Immature natural killer cell (primary cell): ENCODE data around the gene NYAP2. TPM values are rescaled to one million over a fixed set of nuclear protein-coding genes. Genes with fewer than 3 reads are reported as not detected.

Source experiments
- DNase-seq, 3 donors: peaks; one replicate each; pipeline ENCODE4 v3.0.0; 2022; ENCODE audit warnings: mixed read lengths in 1 of 3
- H3K27ac Mint-ChIP-seq, 6 donors: one replicate each; pipeline ENCODE4 v1.8.0; 2020; ENCODE audit warnings: mixed read lengths in 6 of 6, mild to moderate bottlenecking in 5 of 6, inconsistent platforms in 4 of 6, moderate library complexity in 3 of 6
- H3K27me3 Mint-ChIP-seq, 3 donors: one replicate each; pipeline ENCODE4 v1.8.0; 2020 to 2021; ENCODE audit warnings: low read depth in 3 of 3, mild to moderate bottlenecking in 3 of 3, mixed read lengths in 3 of 3, moderate library complexity in 3 of 3, inconsistent platforms in 1 of 3
- H3K36me3 Mint-ChIP-seq, 3 donors: one replicate each; pipeline ENCODE4 v1.8.0; 2020; ENCODE audit warnings: mixed read lengths in 3 of 3, inconsistent platforms in 2 of 3, mild to moderate bottlenecking in 2 of 3
- H3K4me1 Mint-ChIP-seq, 2 donors: one replicate each; pipeline ENCODE4 v1.8.0; 2020; ENCODE audit warnings: inconsistent platforms in 2 of 2, mild to moderate bottlenecking in 2 of 2, mixed read lengths in 2 of 2, moderate library complexity in 1 of 2
- H3K4me3 Mint-ChIP-seq, 5 donors: one replicate each; pipeline ENCODE4 v1.8.0; 2020; ENCODE audit warnings: mild to moderate bottlenecking in 5 of 5, mixed read lengths in 5 of 5, inconsistent platforms in 3 of 5, moderate library complexity in 3 of 5
- H3K9me3 Mint-ChIP-seq, 6 donors: one replicate each; pipeline ENCODE4 v1.8.0; 2020; ENCODE audit warnings: mild to moderate bottlenecking in 6 of 6, mixed read lengths in 6 of 6, inconsistent platforms in 4 of 6, moderate library complexity in 3 of 6
- polyA plus RNA-seq, 3 donors: library from polyadenylated mRNA; unstranded; fragments of 300-500 nt; fragmentation: Illumina TruSeq; gene quantifications; one replicate each; pipeline ENCODE4 v1.2.3, GENCODE V29; 2021

The NYAP2 gene
- polyA plus RNA-seq, 3 donors from 2014 or later, result not detected

DNA sequence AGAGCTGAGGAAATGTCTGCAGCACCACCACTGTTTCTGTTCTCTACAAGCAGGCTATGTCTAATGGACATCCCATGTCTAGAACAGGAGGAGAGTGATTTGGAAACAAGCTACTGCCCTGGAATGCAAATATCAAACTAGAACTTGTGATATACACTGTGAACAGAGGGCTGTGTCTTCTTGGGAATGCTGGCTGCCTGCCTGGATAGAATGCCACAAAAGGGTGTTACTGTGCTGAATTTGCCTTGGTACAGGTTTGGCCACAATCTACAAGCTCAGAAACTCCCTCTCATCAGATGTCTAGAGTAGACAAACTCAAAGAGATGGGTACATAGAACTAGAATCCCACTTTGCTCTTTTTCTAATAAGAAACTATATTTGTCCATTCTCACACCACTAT, 170.5 kb downstream of the NYAP2 start:
- H3K4me3 Mint-ChIP-seq, result no peak overlapping the region
- peaks cover 0 to 3% (median 0%) of the 10 kb centered on the region in 3 donors for H3K36me3 Mint-ChIP-seq
- DNase-seq, result no peak
- peaks cover 0 to 7% (median 0%) of the 10 kb centered on the region in 6 donors for H3K9me3 Mint-ChIP-seq
- H3K27ac Mint-ChIP-seq, result no peak overlapping the region
- peaks cover under 1 to 5% (median 5%) of the 10 kb centered on the region in 3 donors for H3K27me3 Mint-ChIP-seq
- H3K4me1 Mint-ChIP-seq, result no peaks in the 10 kb centered on the region

GRCh38 chr2:225573603-225574002, 174.1 kb downstream of the NYAP2 start:
- H3K27me3 Mint-ChIP-seq, result peaks cover 1 to 5% (median 2%) of the 10 kb centered on the region in 3 donors
- H3K36me3 Mint-ChIP-seq, result peaks cover 0 to 3% (median 0%) of the 10 kb centered on the region in 3 donors
- H3K27ac Mint-ChIP-seq, result no peak overlapping the region
- H3K9me3 Mint-ChIP-seq, result peaks cover 0 to 7% (median 0%) of the 10 kb centered on the region in 6 donors
- no peak for DNase-seq
- H3K4me1 Mint-ChIP-seq, result no peaks in the 10 kb centered on the region
- H3K4me3 Mint-ChIP-seq, result no peak overlapping the region

GRCh38 chr2:225574582-225575138, 175.2 kb downstream of the NYAP2 start:
- Mint-ChIP-seq H3K27ac (no peak overlapping the region), H3K9me3 (peaks cover 0 to 7% (median 0%) of the 10 kb centered on the region in 6 donors), H3K36me3 (peaks cover 0 to 3% (median 0%) of the 10 kb centered on the region in 3 donors), H3K4me1 (no peaks in the 10 kb centered on the region), H3K27me3 (peaks cover 2 to 5% (median 4%) of the 10 kb centered on the region in 3 donors), H3K4me3 (no peak overlapping the region)
- no peak for DNase-seq

DNA sequence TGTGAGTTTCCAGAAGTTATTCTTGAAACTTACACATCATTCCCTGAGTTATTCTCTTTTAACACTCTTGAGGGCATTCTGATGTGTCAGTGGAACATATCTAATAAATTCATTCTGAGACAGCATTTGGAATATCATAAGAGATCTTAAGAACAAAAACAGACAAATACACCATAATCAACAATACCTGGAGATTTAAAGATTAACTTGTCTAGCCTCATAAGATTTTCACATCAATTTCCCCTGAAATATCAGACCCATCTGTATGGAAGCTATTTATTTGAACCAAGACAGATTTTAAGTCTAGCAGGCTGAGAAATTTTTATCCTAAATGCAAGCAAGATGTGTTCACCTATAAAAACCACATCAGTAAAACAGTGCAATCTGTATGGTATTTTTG, 181.6 kb downstream of the NYAP2 start:
- no peaks in the 10 kb centered on the region for H3K9me3 Mint-ChIP-seq
- no peak overlapping the region for H3K4me3 Mint-ChIP-seq
- H3K4me1 Mint-ChIP-seq, result no peaks in the 10 kb centered on the region
- DNase-seq, result no peak
- no peaks in the 10 kb centered on the region for H3K36me3 Mint-ChIP-seq
- H3K27ac Mint-ChIP-seq, result no peak overlapping the region
- peaks cover 1 to 2% (median 2%) of the 10 kb centered on the region in 3 donors for H3K27me3 Mint-ChIP-seq

GRCh38 chr2:225581906-225582305, 182.4 kb downstream of the NYAP2 start:
- H3K4me1 Mint-ChIP-seq, result no peaks in the 10 kb centered on the region
- no peak overlapping the region for H3K27ac Mint-ChIP-seq
- no peaks in the 10 kb centered on the region for H3K9me3 Mint-ChIP-seq
- DNase-seq, result no peak
- peaks cover 1 to 2% (median 2%) of the 10 kb centered on the region in 3 donors for H3K27me3 Mint-ChIP-seq
- H3K36me3 Mint-ChIP-seq, result no peaks in the 10 kb centered on the region
- no peak overlapping the region for H3K4me3 Mint-ChIP-seq

DNA sequence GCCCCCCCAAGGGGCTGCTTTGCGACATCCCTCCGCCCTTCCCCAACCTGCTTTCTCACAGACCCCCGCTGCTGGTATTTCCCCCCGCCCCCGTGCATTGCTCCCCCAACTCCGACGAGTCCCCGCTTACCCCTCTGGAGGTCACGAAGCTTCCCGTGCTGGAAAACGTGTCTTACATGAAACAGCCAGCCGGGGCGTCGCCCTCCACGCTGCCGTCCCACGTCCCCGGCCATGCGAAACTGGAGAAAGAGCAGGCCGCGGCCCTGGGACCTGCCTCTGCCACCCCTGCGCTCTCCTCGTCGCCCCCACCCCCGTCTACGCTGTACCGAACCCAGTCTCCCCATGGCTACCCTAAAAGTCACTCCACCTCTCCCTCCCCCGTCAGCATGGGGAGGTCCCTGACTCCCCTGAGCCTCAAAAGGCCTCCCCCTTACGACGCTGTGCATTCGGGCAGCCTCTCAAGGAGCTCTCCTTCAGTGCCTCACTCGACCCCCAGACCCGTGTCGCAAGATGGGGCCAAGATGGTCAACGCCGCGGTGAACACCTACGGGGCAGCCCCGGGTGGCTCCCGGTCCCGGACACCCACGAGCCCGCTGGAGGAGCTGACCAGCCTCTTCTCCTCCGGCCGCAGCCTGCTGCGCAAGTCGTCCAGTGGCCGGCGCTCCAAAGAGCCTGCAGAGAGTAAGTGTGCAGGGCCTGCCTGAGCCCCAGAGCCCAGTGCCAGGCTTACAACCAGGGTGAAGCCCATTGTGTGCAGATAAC, 183.0 kb downstream of the NYAP2 start:
- no peak for DNase-seq
- Mint-ChIP-seq H3K4me1 (no peaks in the 10 kb centered on the region), H3K36me3 (no peaks in the 10 kb centered on the region), H3K4me3 (no peak overlapping the region), H3K27me3 (peaks cover 1 to 5% (median 2%) of the 10 kb centered on the region in 3 donors), H3K27ac (no peak overlapping the region), H3K9me3 (no peaks in the 10 kb centered on the region)

DNA sequence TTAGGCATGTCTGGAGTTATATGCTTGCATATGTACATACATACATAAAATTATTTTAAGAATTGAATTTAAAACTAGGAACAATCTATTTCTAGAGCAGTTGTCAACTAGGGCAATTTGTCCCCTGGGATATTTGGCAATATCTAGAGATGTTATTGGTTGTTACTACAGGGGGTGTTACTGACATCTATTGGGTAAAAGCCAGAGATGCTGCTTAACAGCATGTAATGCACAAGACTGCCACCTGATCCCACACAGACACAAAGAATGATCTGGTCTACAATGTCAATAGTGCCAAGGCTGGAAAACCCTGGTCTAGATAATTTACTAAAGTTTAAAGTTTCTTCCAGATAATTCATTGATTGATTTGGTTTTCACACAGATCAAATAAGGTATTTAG, 185.3 kb downstream of the NYAP2 start:
- Mint-ChIP-seq H3K27ac (no peak overlapping the region), H3K4me3 (no peak overlapping the region), H3K36me3 (no peaks in the 10 kb centered on the region), H3K4me1 (no peaks in the 10 kb centered on the region), H3K27me3 (peaks cover 0 to 2% (median 1%) of the 10 kb centered on the region in 3 donors), H3K9me3 (no peaks in the 10 kb centered on the region)
- no peak for DNase-seq

DNA sequence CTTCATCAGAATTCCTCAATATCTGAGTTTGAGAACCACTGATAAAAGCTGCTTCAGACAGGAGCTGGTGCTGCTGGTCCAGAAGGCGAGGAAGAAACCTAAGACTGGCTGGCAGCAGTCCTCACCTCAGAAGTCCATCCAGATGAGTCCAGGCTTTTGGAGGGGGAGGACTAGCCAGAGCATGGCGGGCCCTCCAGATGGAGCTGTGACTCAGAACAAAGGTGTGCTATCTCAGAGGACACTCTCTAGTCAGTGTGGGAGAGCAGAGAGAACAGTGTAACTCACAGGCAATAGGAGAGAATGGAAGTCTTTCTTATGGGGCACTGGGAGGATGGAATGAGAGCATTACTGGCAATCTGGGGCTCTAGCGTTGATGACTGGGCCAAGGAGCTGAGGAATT, 191.4 kb downstream of the NYAP2 start:
- DNase-seq, result no peak
- no peaks in the 10 kb centered on the region for H3K4me1 Mint-ChIP-seq
- H3K27me3 Mint-ChIP-seq, result peaks cover 0 to 4% (median 3%) of the 10 kb centered on the region in 3 donors
- H3K27ac Mint-ChIP-seq, result no peak overlapping the region
- H3K9me3 Mint-ChIP-seq, result no peaks in the 10 kb centered on the region
- no peaks in the 10 kb centered on the region for H3K36me3 Mint-ChIP-seq
- H3K4me3 Mint-ChIP-seq, result no peak overlapping the region

- Mint-ChIP-seq H3K4me3 (no peak overlapping the region), H3K27me3 (peaks cover 0 to 3% (median 0%) of the 10 kb centered on the region in 3 donors), H3K9me3 (peaks cover 0 to 3% (median 0%) of the 10 kb centered on the region in 6 donors), H3K27ac (no peak overlapping the region), H3K4me1 (no peaks in the 10 kb centered on the region), H3K36me3 (no peaks in the 10 kb centered on the region)
- DNase-seq, result no peak
Measured at GRCh38 chr2:225597911-225598310, 198.4 kb downstream of the NYAP2 start.

DNA sequence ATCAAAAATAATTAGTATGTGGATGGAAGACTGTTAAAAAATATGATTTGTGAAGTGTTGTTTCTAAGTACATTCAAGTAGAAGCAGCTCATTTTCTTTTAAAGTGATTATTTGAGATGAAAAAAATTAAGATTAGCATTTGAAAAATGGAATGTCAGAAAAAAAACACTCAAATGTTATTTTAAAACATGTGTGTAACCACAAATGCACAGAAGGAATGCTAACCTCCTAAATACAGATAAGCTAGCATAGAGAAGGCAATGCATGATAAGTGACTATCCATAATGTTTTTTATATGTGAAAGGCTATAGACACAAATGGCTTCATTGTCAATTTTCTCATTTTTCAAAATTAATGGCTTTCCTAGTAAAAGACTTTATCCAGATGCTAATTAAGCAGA, 198.9 kb downstream of the NYAP2 start:
- Mint-ChIP-seq H3K4me1 (no peaks in the 10 kb centered on the region), H3K27ac (no peak overlapping the region), H3K27me3 (peaks cover 0 to 3% (median 0%) of the 10 kb centered on the region in 3 donors), H3K36me3 (no peaks in the 10 kb centered on the region), H3K9me3 (peaks cover 0 to 3% (median 0%) of the 10 kb centered on the region in 6 donors), H3K4me3 (no peak overlapping the region)
- DNase-seq, result no peak

DNA sequence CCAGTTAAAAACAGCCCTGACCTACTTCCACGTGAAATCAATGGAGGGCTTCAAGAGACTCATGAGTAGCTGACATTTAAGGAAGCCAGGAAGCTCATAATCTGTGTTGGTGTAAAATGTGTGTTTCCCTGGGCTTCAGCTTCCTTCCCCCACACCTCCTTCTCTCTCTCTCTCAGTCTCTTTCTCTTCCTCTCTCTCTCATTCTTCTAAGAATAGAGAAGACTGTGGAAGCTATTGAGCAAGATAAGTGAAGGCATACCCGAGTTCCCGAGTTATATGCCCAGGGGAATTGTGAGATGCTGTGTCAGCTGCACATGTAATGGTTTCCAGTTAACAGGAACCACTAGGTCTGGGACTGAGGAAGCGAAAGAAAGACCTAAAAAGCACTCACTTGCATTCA, 199.4 kb downstream of the NYAP2 start:
- Mint-ChIP-seq H3K4me1 (no peaks in the 10 kb centered on the region), H3K27me3 (peaks cover 0 to 3% (median 0%) of the 10 kb centered on the region in 3 donors), H3K36me3 (no peaks in the 10 kb centered on the region), H3K9me3 (peaks cover 0 to 3% (median 0%) of the 10 kb centered on the region in 6 donors), H3K27ac (no peak overlapping the region), H3K4me3 (no peak overlapping the region)
- no peak for DNase-seq

DNA sequence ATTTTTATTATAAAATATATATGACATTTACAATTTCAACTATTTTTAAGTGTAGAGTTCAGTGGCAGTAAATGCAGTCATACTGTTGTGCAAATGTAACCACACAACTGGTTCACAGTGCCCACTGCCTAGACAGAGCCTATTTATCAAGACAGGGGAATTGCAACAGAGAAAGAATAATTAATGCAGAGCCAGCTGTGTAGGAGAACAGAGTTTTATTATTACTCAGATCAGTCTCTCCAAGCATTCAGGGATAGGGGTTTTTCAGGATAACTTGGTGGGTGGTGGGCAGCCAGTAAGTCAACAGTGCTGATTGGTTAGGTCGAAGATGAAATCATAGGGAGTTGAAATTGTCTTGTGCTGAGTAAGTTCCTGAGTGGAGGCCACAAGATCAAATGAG, 200.3 kb downstream of the NYAP2 start:
- H3K4me3 Mint-ChIP-seq, result no peak overlapping the region
- no peak for DNase-seq
- H3K27ac Mint-ChIP-seq, result no peak overlapping the region
- peaks cover 0 to 3% (median 0%) of the 10 kb centered on the region in 6 donors for H3K9me3 Mint-ChIP-seq
- no peaks in the 10 kb centered on the region for H3K36me3 Mint-ChIP-seq
- H3K27me3 Mint-ChIP-seq, result no peaks in the 10 kb centered on the region
- no peaks in the 10 kb centered on the region for H3K4me1 Mint-ChIP-seq

DNA sequence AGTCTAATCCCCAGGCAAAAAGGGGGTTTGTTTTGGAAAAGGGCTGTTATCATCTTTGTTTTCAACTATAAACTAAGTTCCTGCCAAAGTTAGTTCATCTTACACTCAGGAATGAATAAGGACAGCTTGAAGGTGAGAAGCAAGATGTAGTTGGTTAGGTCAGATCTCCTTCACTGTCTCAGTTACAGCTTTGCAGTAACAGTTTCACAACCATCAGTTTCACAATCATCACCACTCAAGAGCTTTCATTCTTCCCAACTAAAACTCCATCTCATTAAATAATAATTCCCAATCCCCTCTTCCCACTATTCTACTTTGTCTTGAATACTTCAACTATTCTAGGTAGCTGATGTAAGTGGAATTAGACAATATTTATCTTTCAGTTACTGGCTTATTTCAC, 200.9 kb downstream of the NYAP2 start:
- H3K9me3 Mint-ChIP-seq, result peaks cover 0 to 3% (median 0%) of the 10 kb centered on the region in 6 donors
- no peak for DNase-seq
- no peak overlapping the region for H3K27ac Mint-ChIP-seq
- H3K36me3 Mint-ChIP-seq, result no peaks in the 10 kb centered on the region
- no peaks in the 10 kb centered on the region for H3K27me3 Mint-ChIP-seq
- H3K4me1 Mint-ChIP-seq, result no peaks in the 10 kb centered on the region
- H3K4me3 Mint-ChIP-seq, result no peak overlapping the region

- H3K27me3 Mint-ChIP-seq, result peaks cover 0 to under 1% (median 0%) of the 10 kb centered on the region in 3 donors
- peaks cover 0 to 3% (median 0%) of the 10 kb centered on the region in 6 donors for H3K9me3 Mint-ChIP-seq
- H3K4me3 Mint-ChIP-seq, result no peak overlapping the region
- H3K4me1 Mint-ChIP-seq, result no peaks in the 10 kb centered on the region
- H3K36me3 Mint-ChIP-seq, result no peaks in the 10 kb centered on the region
- H3K27ac Mint-ChIP-seq, result no peak overlapping the region
- no peak for DNase-seq
Measured at GRCh38 chr2:225600865-225601264, 201.4 kb downstream of the NYAP2 start.
